Eye (tissue), 1 donor: ENCODE data around the gene OTOG.
A peak's percentile ranks its signal among the peaks of the same experiment; 100 is the strongest.

Experiments
- DNase-seq: peaks from one replicate; pipeline ENCODE4 v3.0.0-alpha.2; 2015

The OTOG gene

GRCh38 chr11:17541330-17541885 lies 5.7 kb upstream of the OTOG start:
- DNase-seq: no peak

- DNase-seq: no peak
Observed at GRCh38 chr11:17542249-17542648, 4.8 kb upstream of the OTOG start.

DNA sequence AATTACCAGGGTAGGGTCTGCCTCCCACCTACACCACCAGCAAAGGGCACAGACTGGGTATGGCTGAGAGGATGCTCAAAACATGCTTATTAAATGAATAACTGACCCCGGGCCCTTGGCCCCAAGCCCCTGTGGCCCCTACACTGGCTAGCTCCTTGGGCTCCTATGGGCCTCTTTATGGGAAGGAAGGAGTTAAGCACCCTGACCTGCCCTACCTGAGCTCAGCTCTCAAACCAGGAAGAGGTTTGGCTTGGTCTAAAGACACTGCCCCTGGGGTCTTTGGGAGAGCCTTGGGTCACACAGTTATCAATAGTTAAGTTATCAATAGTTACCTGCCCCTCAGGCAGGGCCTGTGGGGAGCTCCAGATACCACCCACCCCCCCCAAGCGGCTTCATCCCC lies 4.0 kb upstream of the OTOG start:
- DNase-seq: no peak

- no peak for DNase-seq
Observed at GRCh38 chr11:17543574-17544180, 3.4 kb upstream of the OTOG start.

DNA sequence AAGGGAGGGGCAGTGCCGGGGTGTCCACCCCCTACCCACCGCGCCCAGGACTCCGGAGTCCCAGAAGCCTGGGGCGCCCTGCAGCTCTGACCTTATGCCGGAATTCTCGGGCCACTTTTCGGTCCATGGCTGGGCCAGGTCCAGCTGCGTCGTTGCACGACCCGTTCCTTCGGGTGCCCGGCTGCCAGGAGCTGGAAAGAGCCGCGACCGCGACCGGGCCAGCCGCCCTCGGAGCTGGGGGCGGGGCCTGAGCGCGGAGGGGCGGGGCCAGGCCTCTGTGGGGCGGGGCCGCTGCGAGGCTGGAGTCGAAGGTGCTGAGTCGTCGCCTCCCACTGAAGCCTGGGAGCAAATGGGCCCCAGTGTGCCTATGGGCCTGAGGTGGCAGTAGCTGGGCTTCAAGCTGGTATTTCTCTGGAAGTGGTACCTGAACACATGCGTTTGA lies 2.9 kb upstream of the OTOG start, which contains the start of gene USH1C:
Gene USH1C (minus strand): TSS at position 236 of the 442 bp plus-strand sequence. CDS start 109 bp downstream, at position 127.
- peak; percentile 41 for DNase-seq

DNA sequence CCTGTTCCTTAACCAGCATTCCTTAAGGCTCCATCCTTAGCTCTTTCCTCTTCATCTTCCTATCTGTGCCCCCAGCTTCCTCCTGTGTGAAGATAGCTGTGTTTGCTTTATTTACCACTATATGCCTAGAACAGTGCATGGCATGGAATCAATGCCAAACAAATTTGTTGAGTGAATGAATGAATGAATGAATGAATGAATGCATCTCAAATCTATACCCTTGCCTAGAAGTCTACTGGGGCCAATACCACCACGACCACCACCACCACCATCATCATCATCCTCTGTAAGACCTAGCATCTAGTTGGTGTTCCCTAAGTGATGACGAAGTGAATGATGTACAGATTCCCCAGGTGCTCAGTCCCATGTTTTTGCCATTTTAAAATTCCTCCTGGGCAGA lies 819 bp upstream of the OTOG start:
- no peak for DNase-seq

DNA sequence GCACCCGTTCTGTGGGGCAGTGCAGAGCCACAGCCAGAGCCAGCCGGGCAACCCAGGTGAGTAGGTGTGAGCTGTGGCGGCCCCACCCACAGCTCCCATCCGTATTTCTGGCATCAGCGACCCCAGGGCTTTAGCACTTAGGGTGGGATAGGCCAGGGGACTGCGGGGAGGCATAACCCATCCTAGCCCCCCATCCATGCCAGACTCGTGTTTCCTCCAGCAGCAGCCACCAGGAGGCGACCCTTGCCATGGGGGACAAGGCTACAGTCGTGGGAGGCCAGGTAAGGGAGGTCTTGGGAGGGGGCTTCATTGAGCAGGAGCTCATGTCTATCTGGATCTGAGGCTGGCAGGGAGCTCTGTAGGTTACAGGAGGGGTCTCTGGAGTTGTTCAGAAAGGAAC lies 873 bp downstream of the OTOG start:
- no peak for DNase-seq

DNA sequence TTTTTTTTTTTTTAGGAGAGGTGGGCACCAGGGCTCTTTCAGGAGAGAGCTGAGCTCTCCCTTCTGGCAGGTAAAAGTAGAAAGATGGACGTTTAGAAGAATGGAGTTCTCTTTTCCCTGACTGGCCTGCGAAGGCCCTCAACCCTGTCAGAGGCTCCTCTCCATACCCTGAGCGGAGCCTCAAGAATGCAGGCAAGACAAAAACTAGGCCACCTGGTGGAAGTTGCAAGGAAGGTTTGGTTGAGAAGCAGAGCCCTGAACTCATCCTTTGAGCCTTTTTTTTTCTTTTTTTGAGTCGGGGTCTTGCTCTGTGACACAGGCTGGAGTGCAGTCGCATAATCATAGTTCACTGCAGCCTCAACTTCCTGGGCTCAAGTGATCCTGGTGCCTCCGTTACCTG lies 1.4 kb downstream of the OTOG start:
- no peak for DNase-seq

GRCh38 chr11:17550450-17551346 lies 3.6 kb downstream of the OTOG start:
- no peak for DNase-seq

- DNase-seq: no peak
Observed at GRCh38 chr11:17551347-17552040, 4.4 kb downstream of the OTOG start.

GRCh38 chr11:17552041-17552355 lies 4.9 kb downstream of the OTOG start:
- no peak for DNase-seq

GRCh38 chr11:17552392-17553248 lies 5.6 kb downstream of the OTOG start:
- no peak for DNase-seq

DNA sequence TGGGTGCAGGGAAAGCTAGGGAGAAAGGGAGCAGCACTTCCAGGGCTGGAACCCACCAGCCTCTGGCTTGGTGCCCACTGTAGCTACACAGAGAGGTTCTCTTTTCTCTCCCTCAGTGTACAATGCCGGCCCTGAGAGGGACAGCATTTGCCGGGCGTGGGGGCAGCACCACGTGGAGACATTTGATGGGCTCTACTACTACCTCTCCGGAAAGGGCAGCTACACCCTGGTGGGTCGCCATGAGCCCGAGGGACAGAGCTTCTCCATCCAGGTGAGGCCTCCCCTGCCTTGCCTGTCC lies 6.1 kb downstream of the OTOG start:
- no peak for DNase-seq

DNA sequence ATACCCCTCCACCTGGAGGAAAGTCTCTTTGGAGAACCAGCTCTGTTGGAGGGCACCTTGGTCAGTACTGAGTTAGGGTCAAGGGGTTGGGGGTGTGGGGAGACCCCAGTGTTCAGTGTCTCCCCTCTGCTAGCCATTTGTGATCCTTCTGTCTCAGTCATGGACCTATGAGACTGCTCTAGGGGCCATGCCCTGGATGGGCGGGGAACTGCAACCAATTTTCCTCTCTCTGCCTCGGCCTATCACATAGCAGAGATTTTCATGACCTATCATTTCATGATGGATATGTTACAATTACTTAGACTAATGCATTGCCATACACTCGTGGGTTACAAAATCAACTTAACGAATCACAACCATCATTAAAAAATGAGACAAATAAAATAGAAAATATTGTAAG lies 7.4 kb downstream of the OTOG start:
- DNase-seq: no peak

GRCh38 chr11:17556999-17557398 lies 9.9 kb downstream of the OTOG start:
- DNase-seq: no peak

- no peak for DNase-seq
Observed at GRCh38 chr11:17558025-17558780, 11.1 kb downstream of the OTOG start.

DNA sequence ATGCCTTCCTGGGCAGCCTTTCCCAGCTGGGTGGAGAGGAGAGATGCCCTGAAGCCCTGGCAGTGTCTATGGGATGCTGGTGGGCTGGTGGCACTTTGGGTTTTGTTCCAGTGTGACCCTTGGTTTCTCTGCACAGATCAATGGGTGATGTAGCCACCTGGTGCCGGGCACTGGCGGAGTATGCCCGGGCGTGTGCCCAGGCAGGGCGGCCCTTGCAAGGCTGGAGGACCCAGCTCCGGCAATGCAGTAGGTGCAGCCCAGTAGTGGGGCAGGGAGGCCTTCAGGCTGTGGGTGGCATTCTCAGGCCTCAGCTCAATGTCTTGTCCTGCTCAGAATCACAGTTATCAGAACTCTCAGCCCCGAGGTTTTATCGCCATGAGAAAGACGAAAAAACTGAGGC lies 11.9 kb downstream of the OTOG start:
- DNase-seq: no peak

GRCh38 chr11:17559341-17560087 lies 12.5 kb downstream of the OTOG start:
- DNase-seq: no peak

- no peak for DNase-seq
Observed at GRCh38 chr11:17560281-17561110, 13.4 kb downstream of the OTOG start.

GRCh38 chr11:17561111-17561415 lies 14.0 kb downstream of the OTOG start:
- no peak for DNase-seq

GRCh38 chr11:17561526-17561925 lies 14.5 kb downstream of the OTOG start:
- DNase-seq: no peak
